Mesendoderm (in vitro differentiated cells): ENCODE measurements around the gene ADARB2.

Source experiments
- DNase-seq: peaks from one replicate; pipeline ENCODE4 v3.0.0; 2013
- H2AK5ac ChIP-seq: 2 replicates; pipeline ENCODE4 v1.6.1; 2013; ENCODE audit warnings: low read length, inconsistent platforms
- H2BK120ac ChIP-seq: 2 replicates; pipeline ENCODE4 v1.6.1; 2013; ENCODE audit warnings: low read depth, mild to moderate bottlenecking, low read length, moderate library complexity, mixed read lengths
- H2BK15ac ChIP-seq: replicated peaks from 2 replicates; pipeline ENCODE4 v1.6.1; 2013; ENCODE audit warnings: low read depth, mild to moderate bottlenecking, moderate library complexity
- H2BK5ac ChIP-seq: 2 replicates; pipeline ENCODE4 v1.6.1; 2013; ENCODE audit warnings: low read length, inconsistent platforms
- H3K18ac ChIP-seq: 2 replicates; pipeline ENCODE4 v1.6.1; 2013; ENCODE audit warnings: mild to moderate bottlenecking, low read length, mixed read lengths
- H3K23ac ChIP-seq: one replicate; pipeline ENCODE4 v1.6.1; 2013; ENCODE audit warnings: low read length
- H3K27ac ChIP-seq: 2 replicates; pipeline ENCODE4 v1.5.1; 2013; ENCODE audit warnings: low read depth, mild to moderate bottlenecking, inconsistent platforms, low read length, moderate library complexity
- H3K27me3 ChIP-seq: 2 replicates; pipeline ENCODE4 v1.6.1; 2013; ENCODE audit warnings: low read length, control low read depth, mild to moderate bottlenecking, inconsistent platforms; ENCODE audit not compliant: insufficient read depth, poor library complexity
- H3K36me3 ChIP-seq: 2 replicates; pipeline ENCODE4 v1.6.1; 2013; ENCODE audit warnings: low read length, inconsistent platforms; ENCODE audit not compliant: control insufficient read depth, insufficient read depth
- H3K4ac ChIP-seq: one replicate; pipeline ENCODE4 v1.6.1; 2013; ENCODE audit warnings: low read depth, mild to moderate bottlenecking, low read length, moderate library complexity
- H3K4me1 ChIP-seq: 2 replicates; pipeline ENCODE4 v1.6.1; 2013; ENCODE audit warnings: low read depth, low read length, inconsistent platforms; ENCODE audit not compliant: control insufficient read depth
- H3K4me2 ChIP-seq: 2 replicates; pipeline ENCODE4 v1.6.1; 2013; ENCODE audit warnings: low read length
- H3K4me3 ChIP-seq: 2 replicates; pipeline ENCODE4 v1.5.1; 2013; ENCODE audit warnings: mild to moderate bottlenecking, low read length
- H3K56ac ChIP-seq: one replicate; pipeline ENCODE4 v1.6.1; 2013; ENCODE audit warnings: low read length
- H3K79me1 ChIP-seq: 2 replicates; pipeline ENCODE4 v1.6.1; 2013; ENCODE audit warnings: low read length, inconsistent platforms
- H3K79me2 ChIP-seq: 2 replicates; pipeline ENCODE4 v1.6.1; 2013; ENCODE audit warnings: mild to moderate bottlenecking, low read length; ENCODE audit not compliant: control insufficient read depth, insufficient read depth
- H3K9ac ChIP-seq: 2 replicates; pipeline ENCODE4 v1.6.1; 2013; ENCODE audit warnings: low read length, inconsistent platforms
- H4K5ac ChIP-seq: one replicate; pipeline ENCODE4 v1.6.1; 2013; ENCODE audit warnings: low read length
- H4K8ac ChIP-seq: one replicate; pipeline ENCODE4 v1.6.1; 2013; ENCODE audit warnings: low read depth, mild to moderate bottlenecking, control low read depth, low read length, moderate library complexity
- WGBS: extraction: QIAGEN DNeasy Blood & Tissue Kit; methylation state at CpG from one replicate; pipeline ENCODE4 v1.1.7; 2013; ENCODE audit warnings: low lambda C conversion rate, missing lambda C conversion rate; ENCODE audit not compliant: insufficient coverage; ENCODE audit errors: extremely low coverage; 5-methylcytosine and 5-hydroxymethylcytosine counted together

The ADARB2 gene

GRCh38 chr10:1668399-1668798 is 68.9 kb downstream of the ADARB2 start:
- Histone ChIP-seq H4K8ac (no peak overlapping the region), H3K27me3 (no peaks in the 10 kb centered on the region), H3K79me1 (no peaks in the 10 kb centered on the region), H3K4me1 (no peaks in the 10 kb centered on the region), H3K56ac (no peak overlapping the region), H3K4ac (no peak overlapping the region), H2BK5ac (no peak overlapping the region), H3K79me2 (no peaks in the 10 kb centered on the region), H3K23ac (no peak overlapping the region), H2BK15ac (no peak overlapping the region), H2AK5ac (no peak overlapping the region), H3K4me2 (no peak overlapping the region), H3K4me3 (no peak overlapping the region), H3K18ac (no peak overlapping the region), H2BK120ac (no peak overlapping the region), H4K5ac (no peak overlapping the region), H3K27ac (no peak overlapping the region), H3K36me3 (no peaks in the 10 kb centered on the region), H3K9ac (no peak overlapping the region)
- no peak for DNase-seq
- no CpG with 5 or more reads among the region's 5 CpGs for WGBS

- Histone ChIP-seq H3K27me3 (no peaks in the 10 kb centered on the region), H4K5ac (no peak overlapping the region)
- no peak for DNase-seq
These were observed 69.9 kb downstream of the ADARB2 start for GRCh38 chr10:1667392-1667791.

GRCh38 chr10:1666147-1666546 is 71.2 kb downstream of the ADARB2 start:
- H3K27ac ChIP-seq = no peak overlapping the region
- H2BK120ac ChIP-seq = no peak overlapping the region
- H4K8ac ChIP-seq = no peak overlapping the region
- no peaks in the 10 kb centered on the region for H3K79me2 ChIP-seq
- no peak overlapping the region for H3K18ac ChIP-seq
- no peak overlapping the region for H2BK5ac ChIP-seq
- no peak overlapping the region for H2BK15ac ChIP-seq
- no peak for DNase-seq
- no peak overlapping the region for H3K4me3 ChIP-seq
- no CpG with 5 or more reads among the region's 20 CpGs for WGBS
- no peaks in the 10 kb centered on the region for H3K4me1 ChIP-seq
- H3K79me1 ChIP-seq = no peaks in the 10 kb centered on the region
- no peaks in the 10 kb centered on the region for H3K27me3 ChIP-seq
- H3K4me2 ChIP-seq = no peak overlapping the region
- no peak overlapping the region for H4K5ac ChIP-seq
- H3K36me3 ChIP-seq = no peaks in the 10 kb centered on the region
- H3K56ac ChIP-seq = no peak overlapping the region
- no peak overlapping the region for H3K4ac ChIP-seq
- no peak overlapping the region for H2AK5ac ChIP-seq
- no peak overlapping the region for H3K9ac ChIP-seq
- H3K23ac ChIP-seq = no peak overlapping the region

More at GRCh38 chr10:1667392-1667791, 69.9 kb downstream of the ADARB2 start:
- H3K18ac ChIP-seq = no peak overlapping the region
- no peak overlapping the region for H3K56ac ChIP-seq
- H3K79me2 ChIP-seq = no peaks in the 10 kb centered on the region
- no peaks in the 10 kb centered on the region for H3K4me1 ChIP-seq
- no peak overlapping the region for H3K27ac ChIP-seq
- H2BK15ac ChIP-seq = no peak overlapping the region
- no peaks in the 10 kb centered on the region for H3K36me3 ChIP-seq
- H3K4ac ChIP-seq = no peak overlapping the region
- H3K23ac ChIP-seq = no peak overlapping the region
- H3K4me2 ChIP-seq = no peak overlapping the region
- no peak overlapping the region for H2AK5ac ChIP-seq
- H3K9ac ChIP-seq = no peak overlapping the region
- H2BK5ac ChIP-seq = no peak overlapping the region
- H2BK120ac ChIP-seq = no peak overlapping the region
- H4K8ac ChIP-seq = no peak overlapping the region
- H3K4me3 ChIP-seq = no peak overlapping the region
- no peaks in the 10 kb centered on the region for H3K79me1 ChIP-seq

GRCh38 chr10:1665681-1666080 is 71.6 kb downstream of the ADARB2 start:
- Histone ChIP-seq H4K8ac (no peak overlapping the region), H3K56ac (no peak overlapping the region)

GRCh38 chr10:1665021-1665661 is 72.2 kb downstream of the ADARB2 start:
- Histone ChIP-seq H2BK120ac (no peak overlapping the region), H2BK15ac (no peak overlapping the region), H3K4me1 (no peaks in the 10 kb centered on the region), H3K79me1 (no peaks in the 10 kb centered on the region), H4K5ac (no peak overlapping the region), H2BK5ac (no peak overlapping the region), H3K27ac (no peak overlapping the region), H3K36me3 (no peaks in the 10 kb centered on the region), H3K56ac (no peak overlapping the region), H3K27me3 (no peaks in the 10 kb centered on the region), H3K9ac (no peak overlapping the region), H3K4me2 (no peak overlapping the region), H3K79me2 (no peaks in the 10 kb centered on the region), H3K18ac (no peak overlapping the region), H2AK5ac (no peak overlapping the region), H3K23ac (no peak overlapping the region), H3K4ac (no peak overlapping the region), H4K8ac (no peak overlapping the region), H3K4me3 (no peak overlapping the region)
- no peak for DNase-seq
- no CpG with 5 or more reads among the region's 20 CpGs for WGBS

More at GRCh38 chr10:1665681-1666080, 71.6 kb downstream of the ADARB2 start:
- WGBS = no CpG with 5 or more reads among the region's 10 CpGs
- no peak for DNase-seq
- H2AK5ac ChIP-seq = no peak overlapping the region
- H3K27ac ChIP-seq = no peak overlapping the region
- no peaks in the 10 kb centered on the region for H3K79me1 ChIP-seq
- H2BK120ac ChIP-seq = no peak overlapping the region
- H3K4me3 ChIP-seq = no peak overlapping the region
- no peak overlapping the region for H3K4ac ChIP-seq
- no peaks in the 10 kb centered on the region for H3K4me1 ChIP-seq
- H4K5ac ChIP-seq = no peak overlapping the region
- H3K18ac ChIP-seq = no peak overlapping the region
- no peak overlapping the region for H3K4me2 ChIP-seq
- H3K23ac ChIP-seq = no peak overlapping the region
- H3K27me3 ChIP-seq = no peaks in the 10 kb centered on the region
- H3K79me2 ChIP-seq = no peaks in the 10 kb centered on the region
- H2BK15ac ChIP-seq = no peak overlapping the region
- H3K36me3 ChIP-seq = no peaks in the 10 kb centered on the region
- no peak overlapping the region for H2BK5ac ChIP-seq
- H3K9ac ChIP-seq = no peak overlapping the region

GRCh38 chr10:1664333-1664964 is 72.9 kb downstream of the ADARB2 start:
- Histone ChIP-seq H3K4me3 (no peak overlapping the region), H3K56ac (no peak overlapping the region), H3K36me3 (no peaks in the 10 kb centered on the region), H3K27ac (no peak overlapping the region), H2BK5ac (no peak overlapping the region), H3K79me2 (no peaks in the 10 kb centered on the region), H3K4ac (no peak overlapping the region), H3K18ac (no peak overlapping the region), H3K4me2 (no peak overlapping the region), H2BK15ac (no peak overlapping the region), H4K5ac (no peak overlapping the region), H3K9ac (no peak overlapping the region), H3K4me1 (no peaks in the 10 kb centered on the region), H4K8ac (no peak overlapping the region), H3K79me1 (no peaks in the 10 kb centered on the region), H3K23ac (no peak overlapping the region), H2AK5ac (no peak overlapping the region), H2BK120ac (no peak overlapping the region), H3K27me3 (no peaks in the 10 kb centered on the region)
- no CpG with 5 or more reads among the region's 15 CpGs for WGBS
- no peak for DNase-seq
